Smooth muscle cell of trachea (primary cell): Measurements from ENCODE around the gene PCDHB8. TPM values are rescaled to one million over a fixed set of nuclear protein-coding genes. Genes with fewer than 3 reads are reported as not detected.

Source experiments
- total RNA-seq: library from RNA; depleted of rRNA; stranded (reverse); fragments of >200 nt; gene quantifications from 2 replicates; pipeline ENCODE4 v1.2.1, GENCODE V29; 2014

PCDHB8 gene
- total RNA-seq: 0.50 TPM in 1 of 2 replicates, not detected in the other

GRCh38 chr5:141177577-141178191 is at the start of gene PCDHB8:
TSS of gene PCDHB8 (plus strand) at chr5:141177790. CDS start at chr5:141178035, 245 bp downstream.

GRCh38 chr5:141135030-141135717 is 42.4 kb upstream of the PCDHB8 start, which contains the start of gene PCDHB5:
TSS of gene PCDHB5 (plus strand) at chr5:141135206. CDS start at chr5:141135435, 229 bp downstream.

GRCh38 chr5:141149812-141150211 is 27.8 kb upstream of the PCDHB8 start, which contains the start of gene PCDHB6:
TSS of gene PCDHB6 (plus strand) at chr5:141150057. CDS start at chr5:141150258, 201 bp downstream.

GRCh38 chr5:141172381-141173204 is 5.0 kb upstream of the PCDHB8 start, which contains the start of gene PCDHB7:
TSS of gene PCDHB7 (plus strand) at chr5:141172644. CDS start at chr5:141172836, 192 bp downstream.

GRCh38 chr5:141182248-141182647 is 4.7 kb downstream of the PCDHB8 start, which contains the start of gene PCDHB16:
TSS of gene PCDHB16 (plus strand) at chr5:141182387. CDS start at chr5:141182560, 173 bp downstream.

GRCh38 chr5:141186897-141187512 is 9.4 kb downstream of the PCDHB8 start, which contains the start of gene PCDHB9:
TSS of gene PCDHB9 (plus strand) at chr5:141187161. CDS start at chr5:141187319, 158 bp downstream.

GRCh38 chr5:141192110-141192725 is 14.6 kb downstream of the PCDHB8 start, which contains the start of gene PCDHB10:
TSS of gene PCDHB10 (plus strand) at chr5:141192353. CDS start at chr5:141192553, 200 bp downstream.

GRCh38 chr5:141199359-141200235 is 22.0 kb downstream of the PCDHB8 start, which contains the start of gene PCDHB11:
TSS of gene PCDHB11 (plus strand) at chr5:141199627. CDS start at chr5:141199775, 148 bp downstream.

GRCh38 chr5:141208478-141208877 is 30.9 kb downstream of the PCDHB8 start, which contains the start of gene PCDHB12:
TSS of gene PCDHB12 (plus strand) at chr5:141208719. CDS start at chr5:141208908, 189 bp downstream.

GRCh38 chr5:141213656-141214339 is 36.2 kb downstream of the PCDHB8 start, which contains the start of gene PCDHB13:
TSS of gene PCDHB13 (plus strand) at chr5:141213919. CDS start at chr5:141214124, 205 bp downstream.

GRCh38 chr5:141223112-141223783 is 45.7 kb downstream of the PCDHB8 start, which contains the start of gene PCDHB14:
TSS of gene PCDHB14 (plus strand) at chr5:141223343. CDS start at chr5:141223506, 163 bp downstream.

Other genes starting within 250 kb of the PCDHB8 start
- under 0.01 TPM in 1 of 2 replicates, not detected in the other for gene PCDHAC2, start 211.3 kb upstream of the PCDHB8 start, total RNA-seq
- not detected in 2 replicates for gene PCDHB1, start 126.4 kb upstream of the PCDHB8 start, total RNA-seq
- gene PCDHB2, start 83.2 kb upstream of the PCDHB8 start, total RNA-seq: 0.58 and 3.0 TPM in 2 replicates
- 0.29 and 0.50 TPM in 2 replicates for gene PCDHB3, start 77.3 kb upstream of the PCDHB8 start, total RNA-seq
- 0.15 and 0.17 TPM in 2 replicates for gene PCDHB4, start 56.0 kb upstream of the PCDHB8 start, total RNA-seq
- 0.29 and 1.3 TPM in 2 replicates for gene PCDHB5, start 42.6 kb upstream of the PCDHB8 start, total RNA-seq
- 0.33 TPM in 1 of 2 replicates, not detected in the other for gene PCDHB6, start 27.7 kb upstream of the PCDHB8 start, total RNA-seq
- under 0.01 and 0.66 TPM in 2 replicates for gene PCDHB7, start 5.1 kb upstream of the PCDHB8 start, total RNA-seq
- gene PCDHB16, start 4.6 kb downstream of the PCDHB8 start, total RNA-seq: 0.15 and 0.50 TPM in 2 replicates
- gene PCDHB9, start 9.4 kb downstream of the PCDHB8 start, total RNA-seq: under 0.01 and 0.17 TPM in 2 replicates
- gene PCDHB10, start 14.6 kb downstream of the PCDHB8 start, total RNA-seq: 0.15 and 0.66 TPM in 2 replicates
- gene PCDHB11, start 21.8 kb downstream of the PCDHB8 start, total RNA-seq: 0.50 TPM in 1 of 2 replicates, not detected in the other
- gene PCDHB12, start 30.9 kb downstream of the PCDHB8 start, total RNA-seq: 0.15 and 0.33 TPM in 2 replicates
- gene PCDHB13, start 36.1 kb downstream of the PCDHB8 start, total RNA-seq: under 0.01 and 1.3 TPM in 2 replicates
- 0.15 and 1.2 TPM in 2 replicates for gene PCDHB14, start 45.6 kb downstream of the PCDHB8 start, total RNA-seq
- under 0.01 and 0.66 TPM in 2 replicates for gene PCDHB15, start 67.6 kb downstream of the PCDHB8 start, total RNA-seq
- 0.50 and 1.0 TPM in 2 replicates for gene SLC25A2, start 126.3 kb downstream of the PCDHB8 start, total RNA-seq
- 70.8 and 74.8 TPM in 2 replicates for gene TAF7, start 143.0 kb downstream of the PCDHB8 start, total RNA-seq
- 1.3 and 2.3 TPM in 2 replicates for gene PCDHGA1, start 152.7 kb downstream of the PCDHB8 start, total RNA-seq
- 3.3 and 6.6 TPM in 2 replicates for gene PCDHGA2, start 161.0 kb downstream of the PCDHB8 start, total RNA-seq
- 1.3 and 2.6 TPM in 2 replicates for gene PCDHGA3, start 166.0 kb downstream of the PCDHB8 start, total RNA-seq
- gene PCDHGB1, start 172.3 kb downstream of the PCDHB8 start, total RNA-seq: 4.4 and 4.5 TPM in 2 replicates
- gene PCDHGA4, start 177.2 kb downstream of the PCDHB8 start, total RNA-seq: 8.9 and 11.1 TPM in 2 replicates
- gene PCDHGB2, start 182.2 kb downstream of the PCDHB8 start, total RNA-seq: 5.1 TPM in 2 replicates
- gene PCDHGA5, start 186.4 kb downstream of the PCDHB8 start, total RNA-seq: 2.8 and 3.5 TPM in 2 replicates
- gene PCDHGB3, start 192.5 kb downstream of the PCDHB8 start, total RNA-seq: 7.1 and 9.4 TPM in 2 replicates
- gene PCDHGA6, start 196.1 kb downstream of the PCDHB8 start, total RNA-seq: 4.8 and 6.3 TPM in 2 replicates
- gene PCDHGA7, start 205.0 kb downstream of the PCDHB8 start, total RNA-seq: 5.4 and 8.4 TPM in 2 replicates
- gene PCDHGB4, start 209.9 kb downstream of the PCDHB8 start, total RNA-seq: 21.5 and 38.4 TPM in 2 replicates
- 3.9 and 5.6 TPM in 2 replicates for gene PCDHGA8, start 214.8 kb downstream of the PCDHB8 start, total RNA-seq
- gene PCDHGB5, start 220.2 kb downstream of the PCDHB8 start, total RNA-seq: 27.9 and 40.4 TPM in 2 replicates
- 7.4 and 8.0 TPM in 2 replicates for gene PCDHGA9, start 225.0 kb downstream of the PCDHB8 start, total RNA-seq
- 5.1 and 6.5 TPM in 2 replicates for gene PCDHGB6, start 230.2 kb downstream of the PCDHB8 start, total RNA-seq
- 13.8 and 14.7 TPM in 2 replicates for gene PCDHGA10, start 235.2 kb downstream of the PCDHB8 start, total RNA-seq
- 15.7 and 16.4 TPM in 2 replicates for gene PCDHGB7, start 239.9 kb downstream of the PCDHB8 start, total RNA-seq
- gene PCDHGA11, start 243.3 kb downstream of the PCDHB8 start, total RNA-seq: 23.0 and 26.9 TPM in 2 replicates